Hepatocyte (in vitro differentiated cells): ENCODE data around the gene SLC47A2.

Experiments
- CTCF ChIP-seq: fragments of 200-600 bp; sonication (generic); IDR thresholded peaks from 2 replicates; pipeline ENCODE4 v1.5.1; 2016; ENCODE audit warnings: antibody characterized with exemption, mild to moderate bottlenecking; ENCODE audit not compliant: poor library complexity
- EZH2 ChIP-seq: fragments of 200-600 bp; sonication (generic); IDR thresholded peaks from 2 replicates; pipeline ENCODE4 v1.6.1; 2016; ENCODE audit warnings: antibody characterized with exemption, mild to moderate bottlenecking, borderline replicate concordance
- EZH2phosphoT487 ChIP-seq: fragments of 200-600 bp; sonication (generic); IDR thresholded peaks from one replicate; pipeline ENCODE4 v1.6.1; 2018; ENCODE audit warnings: antibody characterized with exemption, mild to moderate bottlenecking, low read depth, moderate library complexity; ENCODE audit not compliant: unreplicated experiment, severe bottlenecking

- TF ChIP-seq CTCF, result no peak
- no peak for TF ChIP-seq EZH2phosphoT487
- no peak for TF ChIP-seq EZH2
Measured at GRCh38 chr17:19642373-19642893, 74.0 kb downstream of the SLC47A2 start.
